HG03060 (cell line): ENCODE measurements around the gene PDLIM4.

Experiments
- ATAC-seq: cut with Tn5 transposase; IDR thresholded peaks from one replicate; pipeline ENCODE4 v1.9.1; 2021; ENCODE audit warnings: low read depth, moderate number of reproducible peaks; ENCODE audit not compliant: unreplicated experiment

The PDLIM4 gene

DNA sequence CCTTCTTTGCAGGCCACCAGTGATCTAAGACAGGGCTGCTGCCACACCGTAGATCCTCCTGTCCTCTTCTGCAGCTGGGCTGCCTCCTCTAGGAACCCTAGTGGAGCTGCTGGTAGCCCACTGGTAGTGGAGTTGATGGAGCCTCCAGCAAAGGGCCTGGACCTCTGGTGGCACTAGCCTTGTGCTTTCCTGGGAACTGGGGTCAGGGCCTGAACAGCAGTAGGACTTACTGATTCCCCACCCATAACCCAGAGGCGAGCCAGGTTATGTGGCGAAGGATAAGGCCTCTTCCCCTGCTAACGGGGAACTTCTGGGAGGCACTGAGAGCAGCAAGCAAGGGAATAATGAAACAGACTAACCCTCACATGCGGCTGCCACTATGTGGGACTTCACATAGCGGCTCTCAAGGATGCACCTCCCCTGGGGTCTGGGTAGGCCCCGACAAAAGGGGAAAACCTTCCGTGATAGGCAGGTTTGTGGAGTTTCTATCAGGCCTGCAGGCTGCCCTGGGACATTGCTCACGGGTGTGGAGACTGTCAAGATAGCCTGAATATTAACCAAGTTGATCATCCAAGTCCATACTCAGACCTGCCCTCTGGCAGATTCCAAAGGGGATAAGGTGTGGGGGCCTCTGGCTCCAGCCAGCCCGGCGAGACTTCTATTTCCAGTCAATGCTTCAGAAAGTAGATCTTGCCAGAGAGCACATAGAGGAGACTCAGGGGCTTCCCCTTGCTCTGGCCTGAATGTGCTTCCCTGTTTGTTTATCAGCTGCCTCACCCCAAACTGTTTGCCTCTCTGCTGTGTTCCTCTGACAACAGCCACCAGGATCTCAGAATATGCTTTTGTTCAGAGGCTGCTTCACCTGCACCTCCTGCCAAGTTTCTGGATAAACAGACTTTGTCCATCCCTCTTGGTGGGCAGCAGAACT is 44.1 kb downstream of the PDLIM4 start:
- no peak for ATAC-seq

DNA sequence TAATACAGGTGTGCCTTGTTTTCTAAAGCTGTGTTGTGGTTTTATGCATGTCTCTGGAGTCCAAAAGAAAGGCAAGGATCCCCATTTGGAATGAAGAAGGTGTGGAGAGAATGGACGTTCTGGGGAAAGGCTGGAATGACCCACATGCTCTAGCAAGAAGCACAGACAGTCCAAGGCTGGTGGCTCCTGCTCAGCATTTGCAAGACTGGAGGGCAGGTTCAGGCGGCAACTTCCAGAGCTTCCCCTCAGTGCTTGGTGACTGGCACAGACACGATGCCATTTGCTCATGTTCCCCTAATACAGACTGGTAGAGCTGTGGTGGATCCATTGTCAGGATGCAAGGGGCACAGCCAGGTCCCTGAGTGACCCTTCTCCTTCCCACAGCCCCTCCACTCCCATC is 44.9 kb downstream of the PDLIM4 start:
- ATAC-seq = no peak

GRCh38 chr5:132303589-132303988 is 46.1 kb downstream of the PDLIM4 start:
- no peak for ATAC-seq

DNA sequence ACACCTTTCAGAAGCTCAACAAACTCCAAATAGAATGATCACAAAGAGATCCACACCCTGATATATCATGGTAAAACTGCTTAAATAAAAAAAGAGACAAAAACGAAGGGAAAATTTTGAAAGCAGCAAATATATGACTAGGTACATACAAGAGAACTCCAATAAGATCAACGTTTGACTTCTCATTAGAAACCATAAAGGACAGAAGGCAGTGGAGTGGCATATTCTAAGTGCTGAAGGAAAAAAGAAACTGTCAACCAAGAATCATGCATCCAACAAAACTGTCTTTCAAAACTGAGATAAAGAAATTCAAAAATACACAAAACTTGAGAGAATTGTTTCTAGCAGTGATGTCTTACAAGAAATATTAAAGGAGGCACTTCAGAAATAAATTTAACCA is 47.9 kb downstream of the PDLIM4 start:
- ATAC-seq = no peak

GRCh38 chr5:132308701-132309100 is 51.2 kb downstream of the PDLIM4 start:
- ATAC-seq = no peak

GRCh38 chr5:132309679-132310078 is 52.2 kb downstream of the PDLIM4 start:
- no peak for ATAC-seq

DNA sequence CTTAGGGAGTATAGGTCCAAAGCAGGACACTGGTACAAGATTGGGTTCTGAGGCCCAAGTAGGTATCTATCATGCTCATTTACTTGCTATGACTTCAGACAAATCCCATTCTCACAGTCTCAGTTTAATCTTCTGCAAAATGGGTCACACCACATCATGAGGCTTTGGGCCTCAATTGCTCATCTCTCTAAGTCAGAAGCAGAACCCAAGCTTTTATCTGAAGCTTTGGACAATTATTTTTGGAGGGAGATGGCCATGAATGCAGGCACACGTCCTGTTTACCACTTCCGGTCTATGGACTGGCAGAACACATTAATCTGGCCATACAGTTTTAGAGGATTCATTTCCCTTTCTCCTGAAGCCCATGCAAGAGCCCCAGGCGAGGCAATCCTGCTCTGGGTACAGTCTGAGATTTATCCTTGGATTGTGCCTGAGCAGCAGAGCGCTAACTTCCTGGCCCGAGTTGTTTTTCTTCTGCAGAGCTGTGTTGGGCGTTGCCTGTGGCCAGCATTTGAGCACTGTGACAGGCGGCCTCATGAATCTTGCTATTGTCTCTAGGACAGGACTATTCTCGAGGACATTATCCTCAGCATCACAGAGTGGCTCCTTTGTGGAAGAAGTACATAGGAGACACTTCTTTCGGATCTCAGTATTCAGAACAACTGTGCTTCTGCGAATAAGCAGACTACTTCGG is 52.8 kb downstream of the PDLIM4 start:
- ATAC-seq = no peak

DNA sequence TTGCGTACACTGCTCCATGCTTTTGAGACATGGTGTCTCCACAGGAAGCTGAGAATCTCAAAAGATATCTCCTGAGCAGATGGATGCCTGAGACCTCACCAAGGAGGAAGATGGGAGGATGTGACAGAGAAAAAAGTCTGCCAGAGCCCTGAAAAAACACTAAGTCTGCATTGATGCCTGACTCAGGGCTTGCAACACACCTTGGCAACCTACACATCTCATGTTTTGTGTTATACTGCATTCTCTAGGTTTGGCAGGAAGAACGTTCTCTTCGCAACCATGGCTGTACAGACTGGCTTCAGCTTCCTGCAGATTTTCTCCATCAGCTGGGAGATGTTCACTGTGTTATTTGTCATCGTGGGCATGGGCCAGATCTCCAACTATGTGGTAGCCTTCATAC is 55.9 kb downstream of the PDLIM4 start:
- no peak for ATAC-seq

- no peak for ATAC-seq
These were observed 56.5 kb downstream of the PDLIM4 start for GRCh38 chr5:132313961-132314432.

DNA sequence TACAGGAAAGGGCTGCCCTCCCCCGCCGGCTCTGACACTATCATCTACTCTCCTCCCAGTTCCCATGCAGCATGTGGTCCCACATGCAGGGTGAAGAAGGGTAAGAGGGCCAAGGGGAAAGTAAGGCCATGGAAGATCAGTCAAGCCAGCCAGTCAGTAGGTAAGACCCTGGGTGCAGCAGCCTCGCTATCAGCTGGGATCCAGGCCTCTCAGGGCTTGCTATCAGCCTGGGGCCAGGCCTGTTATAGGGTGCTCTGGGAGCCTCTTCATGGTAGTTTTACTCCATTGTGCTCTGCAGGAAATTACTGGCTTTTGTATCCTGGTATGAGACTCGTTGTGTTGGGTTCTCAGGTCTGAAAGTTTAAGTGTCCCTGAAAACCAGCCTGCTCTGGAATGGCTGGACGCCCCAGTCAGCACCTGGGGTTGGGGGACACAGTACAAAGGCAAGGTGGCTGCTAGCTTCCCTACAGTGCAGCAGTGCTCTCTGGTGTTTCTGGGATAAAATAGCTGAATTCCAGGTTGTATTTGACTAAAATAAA is 58.1 kb downstream of the PDLIM4 start:
- ATAC-seq = no peak

DNA sequence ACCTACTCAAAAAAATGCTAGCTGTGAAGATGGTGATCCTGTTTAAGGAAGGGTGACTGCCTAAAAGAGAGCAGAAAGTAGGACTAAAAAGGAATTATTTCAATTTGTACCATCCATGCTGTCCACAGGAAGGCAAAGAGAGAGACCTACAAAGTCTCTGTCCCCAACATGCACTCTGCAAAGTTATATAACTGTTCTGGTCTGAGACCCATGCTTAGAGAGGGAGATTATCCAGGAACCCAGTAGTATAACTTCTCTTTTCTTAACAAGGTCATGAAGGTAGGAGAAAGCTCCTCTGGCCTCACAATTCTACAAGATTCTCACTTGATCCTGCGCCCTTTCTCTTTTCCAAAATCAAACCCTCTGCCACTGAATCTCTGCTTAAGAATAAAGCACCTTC is 62.5 kb downstream of the PDLIM4 start:
- ATAC-seq = no peak

- no peak for ATAC-seq
These were observed 63.7 kb downstream of the PDLIM4 start for GRCh38 chr5:132321109-132321721.

GRCh38 chr5:132322266-132322665 is 64.8 kb downstream of the PDLIM4 start:
- ATAC-seq = no peak
